Activated B cell treated with CpG ODN at 0.5 μM for 24 hours (primary cell): ENCODE data around the gene WWOX. TPM values are rescaled to one million over a fixed set of nuclear protein-coding genes. Genes with fewer than 3 reads are reported as not detected.

ENCODE experiments used
- ATAC-seq: fragments of 200-7000 bp; cut with Tn5 transposase; one replicate; pipeline ENCODE4 v1.10.0; 2021; ENCODE audit warnings: low read depth, mild to moderate bottlenecking, moderate library complexity
- CTCF ChIA-PET: fragments of 350-600 bp; sonication (Branson Sonifier 250); formaldehyde crosslinking; loops from one replicate; lab custom pipeline; 2021; ENCODE audit warnings: antibody characterized with exemption; lab: Charles Lee
- POLR2A ChIA-PET: fragments of 350-600 bp; sonication (Branson Sonifier 250); formaldehyde crosslinking; loops from one replicate; lab custom pipeline; 2021; ENCODE audit warnings: antibody characterized with exemption; lab: Charles Lee
- DNase-seq: peaks from one replicate; pipeline ENCODE4 v3.0.0; 2022
- H3K27ac Mint-ChIP-seq: one replicate; pipeline ENCODE4 v1.8.0; 2020; ENCODE audit warnings: mixed read lengths
- H3K27me3 Mint-ChIP-seq: one replicate; pipeline ENCODE4 v1.8.0; 2021; ENCODE audit warnings: mixed read lengths
- H3K36me3 Mint-ChIP-seq: one replicate; pipeline ENCODE4 v1.8.0; 2021; ENCODE audit warnings: low read depth, mixed read lengths
- H3K4me1 Mint-ChIP-seq: one replicate; pipeline ENCODE4 v1.8.0; 2021; ENCODE audit warnings: mixed read lengths
- H3K4me3 Mint-ChIP-seq: one replicate; pipeline ENCODE4 v1.8.0; 2020; ENCODE audit warnings: mild to moderate bottlenecking, mixed read lengths
- H3K9me3 Mint-ChIP-seq: one replicate; pipeline ENCODE4 v1.8.0; 2020; ENCODE audit warnings: mixed read lengths
- CTCF ChIP-seq: fragments of 200-600 bp; IDR thresholded peaks from one replicate; pipeline ENCODE4 v1.8.0; 2022; ENCODE audit warnings: antibody characterized with exemption, mild to moderate bottlenecking
- intact Hi-C: fragments of 100-400 bp; cut with micrococcal nuclease; formaldehyde crosslinking; loops from one replicate; pipeline ENCODE4 v1.15.1; 2024
- total RNA-seq: library from RNA; stranded (reverse); gene quantifications from 2 replicates; pipeline ENCODE4 v1.2.3, GENCODE V29; 2022

Gene WWOX
- total RNA-seq, 1 donor from 2014 or later, result 22.6 TPM

GRCh38 chr16:78936060-78936459 is 836.6 kb downstream of the WWOX start:
- peaks cover 29% of the 10 kb centered on the region for H3K4me1 Mint-ChIP-seq
- DNase-seq (no peak), ATAC-seq (no peak)
- TF ChIP-seq CTCF, result no peak
- H3K9me3 Mint-ChIP-seq, result peaks cover 2% of the 10 kb centered on the region
- ChIA-PET POLR2A (no interaction called here), CTCF (no interaction called here)
- H3K27ac Mint-ChIP-seq, result no peak overlapping the region
- H3K4me3 Mint-ChIP-seq, result no peak overlapping the region
- H3K36me3 Mint-ChIP-seq, result no peaks in the 10 kb centered on the region
- intact Hi-C loops, result no loop called here
- no peaks in the 10 kb centered on the region for H3K27me3 Mint-ChIP-seq

DNA sequence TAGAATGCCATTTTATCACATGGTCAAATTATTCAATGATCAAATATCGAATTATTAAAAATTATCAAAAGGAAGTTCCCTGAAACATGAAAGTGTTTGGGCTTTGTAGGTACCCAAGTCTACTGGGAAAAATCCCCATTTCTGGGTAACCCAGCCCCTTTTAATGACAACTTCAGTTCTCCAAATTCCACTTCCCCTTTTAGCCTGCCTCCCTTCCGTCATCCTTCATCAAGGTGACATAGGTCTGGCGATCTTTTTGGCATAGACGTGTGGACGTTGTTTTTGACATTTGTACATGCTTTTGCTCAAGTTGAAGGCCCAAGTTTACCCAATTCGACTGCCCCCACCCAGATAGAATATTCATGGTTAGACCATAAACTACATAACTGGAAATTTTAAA is 840.1 kb downstream of the WWOX start:
- peaks cover 2% of the 10 kb centered on the region for H3K9me3 Mint-ChIP-seq
- no peak for TF ChIP-seq CTCF
- intact Hi-C loops, result loop anchor here (1.0 kb wide), 1 partner anchor 23 kb away; no protein-coding TSS in a partner anchor
- ATAC-seq (peak; percentile 61), DNase-seq (no peak)
- H3K27me3 Mint-ChIP-seq, result peaks cover 2% of the 10 kb centered on the region
- no peak overlapping the region for H3K4me3 Mint-ChIP-seq
- ChIA-PET POLR2A (no interaction called here), CTCF (no interaction called here)
- peaks cover 34% of the 10 kb centered on the region for H3K4me1 Mint-ChIP-seq
- no peak overlapping the region for H3K27ac Mint-ChIP-seq
- H3K36me3 Mint-ChIP-seq, result no peaks in the 10 kb centered on the region

GRCh38 chr16:78942625-78943245 is 843.3 kb downstream of the WWOX start:
- Mint-ChIP-seq H3K36me3 (no peaks in the 10 kb centered on the region), H3K9me3 (no peaks in the 10 kb centered on the region), H3K27me3 (peaks cover 2% of the 10 kb centered on the region), H3K27ac (no peak overlapping the region), H3K4me3 (no peak overlapping the region), H3K4me1 (peaks cover 30% of the 10 kb centered on the region)
- ATAC-seq (no peak), DNase-seq (no peak)
- intact Hi-C loops, result no loop called here
- ChIA-PET CTCF (no interaction called here), POLR2A (interaction anchor here (1.2 kb wide), 1 partner anchor 47 kb away, joined by 5 read pairs; no protein-coding TSS in a partner anchor)
- TF ChIP-seq CTCF, result no peak

GRCh38 chr16:78945336-78945735 is 845.9 kb downstream of the WWOX start:
- no peak overlapping the region for H3K4me3 Mint-ChIP-seq
- CTCF ChIA-PET, result no interaction called here

GRCh38 chr16:78946556-78946955 is 847.1 kb downstream of the WWOX start:
- TF ChIP-seq CTCF, result no peak
- intact Hi-C loops, result no loop called here
- no peak for ATAC-seq
- no peaks in the 10 kb centered on the region for H3K9me3 Mint-ChIP-seq
- DNase-seq, result no peak
- H3K36me3 Mint-ChIP-seq, result peaks cover 2% of the 10 kb centered on the region
- H3K4me3 Mint-ChIP-seq, result no peak overlapping the region
- POLR2A ChIA-PET, result no interaction called here
- peaks cover 7% of the 10 kb centered on the region for H3K4me1 Mint-ChIP-seq
- H3K27me3 Mint-ChIP-seq, result no peaks in the 10 kb centered on the region
- H3K27ac Mint-ChIP-seq, result no peak overlapping the region
- CTCF ChIA-PET, result no interaction called here

More at GRCh38 chr16:78945336-78945735, 845.9 kb downstream of the WWOX start:
- Mint-ChIP-seq H3K27ac (no peak overlapping the region), H3K4me1 (peaks cover 10% of the 10 kb centered on the region), H3K36me3 (peaks cover 2% of the 10 kb centered on the region), H3K27me3 (peaks cover 2% of the 10 kb centered on the region), H3K9me3 (no peaks in the 10 kb centered on the region)
- ATAC-seq, result no peak
- TF ChIP-seq CTCF, result no peak
- POLR2A ChIA-PET, result no interaction called here
- intact Hi-C loops, result no loop called here
- DNase-seq, result no peak
